HG03097 (cell line): ENCODE results near the gene ZBTB21.
"Not testable (repeated sequence)": the region's sequence is repeated elsewhere in the genome, so short reads cannot be mapped to it uniquely, and the experiment has no call there.

ENCODE experiments used
- ATAC-seq: cut with Tn5 transposase; IDR thresholded peaks from one replicate; pipeline ENCODE4 v1.9.1; 2021; ENCODE audit not compliant: unreplicated experiment, low FRiP score

The ZBTB21 gene

DNA sequence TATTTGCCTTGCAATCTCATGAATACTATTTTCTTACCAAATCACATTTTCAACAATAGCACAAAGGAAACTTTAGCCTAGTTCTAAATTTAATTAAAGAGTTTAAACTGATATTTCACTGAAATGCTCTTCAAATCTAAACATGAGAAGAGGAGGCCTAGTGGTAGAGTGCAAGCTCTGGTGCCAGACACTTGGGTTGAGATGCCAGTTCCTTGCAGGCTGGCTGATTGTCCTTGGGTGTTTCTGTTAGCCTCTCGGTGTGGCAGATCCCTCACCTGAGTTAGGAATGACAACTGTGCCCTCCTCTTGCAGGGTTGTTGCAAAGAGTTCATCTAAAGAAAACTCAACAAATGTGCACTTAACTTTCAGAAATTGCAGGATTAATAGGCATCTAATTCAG, 12.5 kb downstream of the ZBTB21 start:
- ATAC-seq, result no peak

- no peak for ATAC-seq
These were observed 14.6 kb downstream of the ZBTB21 start for GRCh38 chr21:41995577-41995976.

- not testable (repeated sequence) for ATAC-seq
These were observed 15.5 kb downstream of the ZBTB21 start for GRCh38 chr21:41994613-41995012.

DNA sequence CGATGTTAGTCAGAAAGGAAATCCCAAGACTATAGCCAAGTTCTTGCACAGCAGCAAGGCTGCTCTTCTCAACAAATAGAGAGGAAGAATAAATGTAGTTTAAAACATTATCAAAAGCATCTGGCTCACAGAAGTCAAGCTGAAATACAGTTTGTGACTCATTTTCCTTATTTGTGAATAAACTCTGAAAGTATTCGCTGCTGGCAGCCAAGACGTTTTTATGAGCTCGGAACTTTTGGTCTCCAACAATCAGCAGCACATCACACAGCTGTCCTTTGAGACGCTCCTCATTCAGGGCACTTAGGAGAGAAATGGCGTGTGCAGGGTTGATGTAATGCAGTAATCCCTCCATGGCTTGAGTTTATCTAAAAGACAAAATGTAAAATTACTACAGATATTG, 16.4 kb downstream of the ZBTB21 start:
- no peak for ATAC-seq

DNA sequence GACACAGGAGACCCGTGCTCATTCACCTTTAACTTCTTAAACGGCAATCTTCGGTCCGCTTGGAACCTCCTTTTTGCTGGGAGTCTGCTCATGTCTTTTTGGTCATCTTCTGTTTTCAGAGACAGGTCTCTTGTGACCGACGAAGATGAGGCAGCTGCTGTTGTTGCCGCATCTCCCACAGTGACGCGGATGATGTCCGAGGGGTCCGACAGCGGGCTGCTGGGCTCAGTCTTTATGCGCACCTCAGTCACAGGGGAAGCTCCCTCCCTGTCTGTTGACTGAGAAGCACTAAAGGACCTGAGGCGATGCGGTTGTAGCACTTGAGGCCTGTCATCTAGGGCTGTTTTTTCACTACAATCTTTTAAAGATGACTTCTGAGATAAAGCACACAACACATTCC, 17.6 kb downstream of the ZBTB21 start:
- no peak for ATAC-seq

DNA sequence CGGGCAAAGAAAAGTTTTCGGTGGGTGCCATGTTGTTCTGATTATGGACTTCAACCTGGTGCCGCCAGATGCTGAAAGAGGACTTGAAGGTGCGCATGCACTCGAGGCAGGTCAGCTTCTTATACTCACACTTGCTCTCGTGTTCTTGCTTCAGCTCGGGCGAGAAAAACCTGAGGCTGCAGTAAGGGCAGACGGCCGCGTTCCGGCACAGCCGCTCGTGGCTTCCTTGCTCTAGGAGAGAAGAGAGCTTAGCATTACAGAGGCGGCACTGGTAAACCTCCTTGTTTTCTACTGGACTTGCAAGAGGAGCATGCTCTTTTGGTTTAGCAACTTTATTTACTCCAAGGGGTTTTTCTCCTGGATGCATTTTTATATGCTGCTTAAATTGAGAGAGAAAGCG, 18.5 kb downstream of the ZBTB21 start:
- ATAC-seq, result no peak

- no peak for ATAC-seq
These were observed 20.5 kb downstream of the ZBTB21 start for GRCh38 chr21:41989698-41990097.

DNA sequence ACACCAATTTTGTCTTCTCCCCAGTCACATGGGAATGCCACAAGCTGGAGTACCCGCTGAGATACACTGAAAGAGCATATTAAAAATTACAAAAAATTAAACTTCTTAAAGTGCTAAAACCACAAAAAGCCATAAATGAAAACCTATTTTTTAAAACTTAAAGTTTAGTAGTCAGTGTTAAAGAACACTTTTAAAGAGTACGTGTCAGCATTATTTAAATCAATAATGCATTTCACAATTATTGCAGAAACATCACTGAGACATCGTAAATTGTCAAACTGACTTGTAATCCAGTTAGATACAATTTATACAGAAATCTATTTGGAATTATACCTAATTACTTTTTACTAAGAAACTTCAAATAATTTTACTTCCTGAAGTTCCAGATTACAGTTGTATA, 22.9 kb downstream of the ZBTB21 start:
- ATAC-seq, result no peak

GRCh38 chr21:41985662-41986416, 24.3 kb downstream of the ZBTB21 start:
- no peak for ATAC-seq

DNA sequence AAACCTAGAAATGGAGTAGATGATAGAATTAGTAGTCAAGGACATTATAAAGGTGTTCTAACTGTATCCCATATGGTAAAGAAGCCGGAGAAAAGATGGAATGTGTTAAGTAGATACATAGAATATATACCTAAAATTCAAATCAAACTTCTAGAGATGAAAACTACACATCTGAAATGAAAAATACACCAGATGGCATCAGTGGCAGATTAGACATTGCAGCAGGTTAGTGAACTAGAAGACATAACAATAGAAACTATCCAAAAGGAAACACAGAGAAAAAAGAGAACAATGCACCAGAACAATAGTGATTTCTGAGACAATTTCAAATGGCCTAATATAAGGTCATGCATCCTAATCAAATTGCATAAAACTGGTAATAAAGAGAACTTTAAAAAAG, 26.9 kb downstream of the ZBTB21 start:
- ATAC-seq, result no peak

DNA sequence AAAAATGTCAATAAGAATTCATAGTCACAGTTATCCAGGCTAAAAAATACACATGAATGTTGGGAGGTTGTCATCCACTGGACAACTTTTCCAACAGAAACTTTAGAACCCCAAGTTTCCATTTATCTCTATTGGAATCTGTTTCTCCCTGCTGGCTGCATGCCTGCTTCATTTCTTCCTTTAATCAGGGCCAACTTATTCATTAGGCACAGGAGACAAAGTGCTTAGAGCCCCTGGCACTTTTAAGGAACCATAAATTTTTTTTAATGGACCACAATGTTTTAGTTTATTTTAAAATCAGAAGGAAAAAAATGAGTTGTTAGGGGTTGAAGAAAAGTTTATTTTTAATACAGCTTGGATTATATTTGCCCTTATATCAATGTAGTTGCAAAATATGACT, 29.6 kb downstream of the ZBTB21 start:
- no peak for ATAC-seq

DNA sequence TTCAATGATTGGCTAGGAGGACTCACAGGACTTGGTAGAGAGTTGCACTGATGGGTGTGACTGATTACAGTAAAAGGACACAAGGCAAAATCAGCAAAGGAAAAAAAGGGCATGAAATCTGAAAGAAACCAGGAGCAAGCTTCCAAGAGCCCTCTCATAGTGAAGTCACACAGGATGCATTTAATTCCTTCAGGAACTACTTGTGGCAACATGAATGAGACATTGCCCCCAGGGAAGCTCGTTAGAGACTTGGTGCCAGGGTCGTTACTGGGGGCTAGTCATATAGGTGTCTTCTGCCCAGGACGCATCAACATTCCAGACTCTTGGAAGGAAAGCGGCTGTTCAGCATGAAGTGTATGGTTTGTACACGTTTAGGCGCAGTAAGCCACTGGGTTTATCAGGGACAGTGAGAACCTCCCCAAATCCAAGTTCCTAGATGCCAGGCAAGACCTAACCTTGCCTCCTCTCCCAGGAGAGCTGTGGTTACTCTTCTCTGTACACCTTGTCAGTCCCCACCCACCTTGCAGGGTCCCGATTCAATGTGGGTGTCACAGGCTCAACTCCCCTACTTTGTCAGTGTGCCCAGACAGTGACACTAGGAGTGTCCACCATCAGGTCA, 30.3 kb downstream of the ZBTB21 start:
- ATAC-seq, result no peak

GRCh38 chr21:41979335-41979734, 30.8 kb downstream of the ZBTB21 start:
- no peak for ATAC-seq

GRCh38 chr21:41977034-41977950, 32.9 kb downstream of the ZBTB21 start:
- no peak for ATAC-seq

- no peak for ATAC-seq
These were observed 33.5 kb downstream of the ZBTB21 start for GRCh38 chr21:41976611-41977010.

DNA sequence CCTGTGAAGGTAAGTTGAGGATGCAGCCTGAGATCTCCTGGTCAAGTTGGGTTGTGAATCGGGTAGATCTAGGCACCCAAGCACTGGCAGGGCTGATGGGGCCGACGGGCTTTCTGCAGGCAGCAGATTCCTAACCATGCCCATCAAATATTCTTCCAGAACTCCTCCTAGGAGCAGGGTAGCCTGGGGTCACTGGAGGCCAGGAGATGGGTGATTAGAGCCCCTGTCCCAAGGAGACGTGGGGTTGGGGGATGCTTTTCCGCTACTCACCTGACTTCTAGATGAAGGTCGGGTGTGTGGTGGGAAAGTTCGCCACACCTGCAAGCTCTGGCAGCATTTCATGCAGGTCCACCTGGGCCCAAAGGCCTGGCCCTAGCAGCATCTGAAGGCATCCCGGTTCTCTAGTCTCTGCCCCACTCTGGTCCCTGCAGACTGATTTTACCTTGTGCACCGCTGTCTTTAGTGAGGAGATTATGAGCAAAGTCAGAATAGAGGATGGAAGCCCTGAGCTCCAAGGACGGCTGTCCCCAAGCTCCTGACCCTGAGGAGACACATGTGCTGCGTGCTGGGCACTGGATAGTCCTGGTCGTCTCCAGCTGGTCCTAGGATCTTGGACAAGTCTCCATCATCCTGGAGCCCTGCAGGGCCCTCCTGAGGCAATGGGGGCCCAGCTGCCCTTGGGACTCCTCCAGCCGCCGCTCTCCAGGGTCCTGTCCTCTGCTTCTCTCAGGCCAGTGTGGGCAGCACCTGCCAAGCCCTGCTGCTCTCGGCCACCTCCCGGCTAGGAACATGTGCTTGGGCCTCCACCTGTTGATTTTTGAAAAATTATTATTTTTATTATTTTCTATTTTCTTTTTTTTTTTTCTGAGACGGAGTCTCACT, 34.5 kb downstream of the ZBTB21 start:
- no peak for ATAC-seq

GRCh38 chr21:41974752-41975053, 35.5 kb downstream of the ZBTB21 start:
- ATAC-seq, result no peak

- ATAC-seq, result no peak
These were observed 36.1 kb downstream of the ZBTB21 start for GRCh38 chr21:41973861-41974751.

DNA sequence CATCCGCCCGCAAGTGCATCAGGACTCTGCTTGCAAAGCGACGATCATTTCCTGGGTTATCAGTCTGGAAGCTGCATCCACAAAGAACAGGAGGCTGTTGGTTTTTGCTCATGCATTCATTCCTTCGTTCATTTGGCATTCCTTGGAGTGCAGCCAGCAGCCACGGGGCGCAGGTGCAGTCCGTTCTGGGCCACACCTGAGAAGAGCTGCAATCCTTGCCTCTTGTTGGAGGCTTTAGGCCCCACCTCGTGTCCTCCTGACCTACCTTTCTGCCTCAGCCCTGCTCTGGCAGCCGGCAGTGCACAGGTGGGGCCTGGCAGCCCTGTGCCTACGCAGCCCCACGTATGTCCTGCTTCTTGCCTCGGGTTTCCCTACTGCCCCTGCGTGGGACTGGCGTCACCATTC, 36.7 kb downstream of the ZBTB21 start:
- ATAC-seq, result no peak
